ENCODE data around the gene ARHGDIB.

ARHGDIB gene

DNA sequence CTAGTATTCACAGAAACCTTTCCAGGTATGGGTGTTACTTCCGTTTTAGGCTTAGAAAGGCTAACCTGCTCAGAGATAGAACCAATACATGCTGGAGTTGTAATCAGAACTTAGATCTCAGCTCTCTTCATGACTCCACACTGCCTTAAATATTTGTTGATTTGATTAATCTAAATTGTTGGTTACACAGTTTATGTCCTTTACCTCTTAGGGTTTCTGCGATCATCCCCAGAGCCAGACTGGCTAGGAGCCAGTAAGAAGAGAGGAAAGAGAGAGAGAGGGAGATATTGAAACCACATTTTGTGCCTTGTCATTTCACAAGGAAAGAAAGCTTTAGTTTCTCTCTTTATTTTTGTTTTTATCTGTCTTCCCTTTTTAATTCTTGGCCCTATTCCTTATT lies 58.9 kb downstream of the ARHGDIB start:
- in situ Hi-C loops (cut with HindIII; ENCODE audit: low sequenced_read_pairs): no loop called here

DNA sequence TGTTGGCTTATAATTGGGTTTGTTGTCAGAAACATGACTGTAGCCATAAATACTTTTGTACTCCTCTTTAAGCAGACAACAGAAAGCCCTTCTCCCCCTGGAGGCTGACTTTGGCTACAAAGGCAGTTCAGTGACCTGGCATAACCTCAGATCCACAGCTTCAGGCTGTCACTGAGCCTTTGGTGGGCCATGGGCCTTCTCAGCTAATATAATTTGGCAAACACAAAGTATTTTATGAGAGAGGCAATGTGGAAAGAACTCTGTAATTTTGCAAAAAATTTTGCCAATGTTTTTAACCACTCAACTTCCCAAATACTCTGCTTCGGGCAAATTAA lies 60.2 kb downstream of the ARHGDIB start:
- in situ Hi-C loops (cut with HindIII; ENCODE audit: low sequenced_read_pairs): no loop called here

DNA sequence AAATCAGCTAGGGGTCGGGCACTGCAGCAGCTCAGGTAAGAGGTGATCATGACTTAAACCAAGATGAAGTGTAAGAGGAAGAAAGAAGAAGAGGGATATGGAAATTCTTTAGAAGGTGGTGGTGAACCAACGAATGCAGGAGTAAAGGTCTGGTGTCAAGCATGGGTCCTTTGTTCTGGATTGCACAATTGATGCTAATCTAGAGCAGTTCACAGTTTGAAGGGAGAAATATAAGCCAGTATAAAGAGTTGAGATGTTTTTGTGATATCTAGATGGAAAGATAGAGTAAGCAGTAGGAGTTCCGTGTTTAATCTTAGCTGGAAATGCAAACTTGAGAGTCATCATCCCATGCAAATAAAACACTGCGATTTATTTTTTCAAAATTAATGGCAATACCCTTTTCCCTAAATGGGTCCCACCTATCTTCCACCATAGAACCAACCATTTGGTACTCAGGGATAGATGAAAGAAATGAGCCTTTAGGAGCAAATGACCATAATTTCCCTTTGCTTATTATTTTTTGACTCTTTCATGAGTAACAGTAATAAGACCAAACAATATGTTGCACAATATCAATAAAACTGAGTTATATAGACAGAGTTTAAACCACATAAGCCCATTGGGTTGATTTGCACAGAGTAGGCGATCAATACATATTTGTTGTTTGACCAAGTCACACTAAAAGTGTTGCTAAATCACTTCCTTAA lies 60.7 kb downstream of the ARHGDIB start:
- in situ Hi-C loops (cut with HindIII; ENCODE audit: low sequenced_read_pairs): no loop called here

DNA sequence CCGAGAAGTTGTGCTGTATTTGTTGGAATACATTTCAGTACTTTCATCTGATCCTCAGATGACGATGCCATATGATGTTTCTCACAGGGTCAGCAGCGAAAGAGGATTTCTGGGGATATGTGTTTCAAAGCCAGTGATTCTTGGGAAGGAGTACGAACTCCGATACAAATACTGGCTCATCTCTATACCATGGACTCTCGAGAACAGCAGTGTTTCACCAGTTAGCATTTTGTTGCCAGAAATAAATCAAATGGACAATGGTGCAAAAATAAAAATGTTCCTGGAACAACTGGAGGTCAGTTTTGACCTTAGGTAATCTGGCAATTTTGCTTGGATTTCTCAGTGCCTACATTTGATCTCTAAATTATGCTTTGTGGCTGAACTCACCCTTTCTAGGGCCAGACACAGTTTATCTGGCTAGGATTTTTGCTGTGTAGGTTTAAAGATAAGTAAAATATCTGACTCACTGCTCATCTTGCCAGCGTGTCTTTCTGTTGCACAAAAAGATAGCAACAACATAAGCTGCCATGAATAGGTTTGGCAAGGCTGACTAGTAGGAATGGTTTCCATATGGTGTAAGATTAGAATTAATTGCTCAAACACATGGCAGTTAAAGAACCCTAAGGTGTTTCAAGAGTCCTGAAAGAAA lies 64.8 kb downstream of the ARHGDIB start:
- in situ Hi-C loops (cut with HindIII; ENCODE audit: low sequenced_read_pairs): no loop called here

DNA sequence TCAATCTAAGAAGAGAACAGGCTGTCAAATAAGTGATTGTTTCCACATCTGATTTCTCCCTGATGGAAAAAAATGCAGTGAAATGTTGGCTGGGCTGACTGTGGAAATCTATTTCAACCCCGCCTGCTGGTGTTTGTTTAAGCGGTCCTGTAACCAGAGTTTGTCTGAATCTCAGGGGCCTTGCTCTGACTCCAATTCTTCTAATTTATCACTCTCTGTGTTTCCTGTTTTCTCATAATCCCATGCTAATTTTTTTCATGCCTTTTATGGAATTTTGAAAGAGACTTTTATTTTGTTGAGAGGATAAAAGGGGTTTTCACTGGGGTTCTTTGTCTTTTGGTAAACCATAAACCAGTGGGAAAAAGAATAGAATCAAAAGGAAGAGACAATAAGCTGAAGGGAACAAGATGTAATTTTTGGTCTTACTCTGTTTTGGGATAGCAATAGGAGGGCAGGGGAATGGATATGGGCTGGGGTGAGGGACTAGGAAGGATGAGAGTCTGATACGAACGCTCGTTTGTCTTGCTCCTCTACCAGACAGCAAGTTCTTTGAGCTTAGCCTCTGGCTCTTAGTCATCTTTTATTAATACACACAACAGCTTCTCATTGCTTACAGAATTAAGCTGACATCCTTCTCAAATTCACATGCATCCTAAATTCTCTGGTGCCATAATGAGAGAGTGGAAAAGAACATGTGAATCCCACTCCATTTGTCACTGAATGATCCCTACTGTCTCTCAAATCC lies 67.7 kb downstream of the ARHGDIB start:
- in situ Hi-C loops (cut with HindIII; ENCODE audit: low sequenced_read_pairs): loop anchor here (5.0 kb wide), 1 partner anchor 39 kb away; no protein-coding TSS in a partner anchor

DNA sequence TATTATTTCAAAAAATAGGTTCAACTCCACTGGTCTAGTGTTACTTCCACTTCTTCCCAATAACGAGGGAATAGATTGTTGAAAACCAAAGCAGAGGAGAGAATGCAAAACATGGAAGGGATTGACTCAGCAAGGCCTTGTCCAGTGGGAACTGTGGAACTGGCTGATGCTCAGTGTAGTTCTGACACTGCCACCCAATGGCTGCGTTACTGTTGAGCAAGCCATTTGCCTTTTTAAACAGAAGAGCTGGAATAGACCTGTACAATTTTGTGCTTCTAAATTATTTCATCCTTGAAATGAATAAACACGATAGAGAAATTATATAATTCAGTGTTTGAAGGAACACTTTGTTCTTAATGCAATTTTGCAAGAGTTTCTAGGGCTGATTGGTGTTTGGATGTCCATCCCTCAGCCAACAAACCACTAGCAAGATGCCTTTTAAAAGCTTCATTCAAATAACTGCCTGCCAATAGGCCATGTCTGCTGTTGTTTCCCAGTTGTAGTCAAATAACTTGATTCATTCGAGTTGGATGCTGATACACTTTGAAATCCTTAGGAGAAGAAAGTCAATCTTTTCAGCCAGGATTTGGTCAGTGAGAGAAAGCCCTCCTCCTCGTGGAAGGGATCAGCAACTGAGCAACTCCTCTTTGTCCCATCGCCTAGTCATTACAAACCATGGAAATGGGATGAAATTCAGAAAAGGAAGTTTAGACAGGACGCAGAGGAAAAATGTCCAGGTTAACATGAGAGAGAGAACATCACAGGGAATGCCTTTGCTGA lies 68.5 kb downstream of the ARHGDIB start:
- in situ Hi-C loops (cut with HindIII; ENCODE audit: low sequenced_read_pairs): loop anchor here (5.0 kb wide), 1 partner anchor 39 kb away; no protein-coding TSS in a partner anchor
